ENCODE data around the gene MAJIN.
"Not testable (repeated sequence)": the region's sequence is repeated elsewhere in the genome, so short reads cannot be mapped to it uniquely, and the experiment has no call there.

MAJIN gene

GRCh38 chr11:64989416-64989815 is 17.5 kb upstream of the MAJIN start:
- no peak for DNase-seq

- DNase-seq: no peak
Measured at GRCh38 chr11:64987998-64988854, 16.3 kb upstream of the MAJIN start.

- DNase-seq: not testable (repeated sequence)
Measured at GRCh38 chr11:64983339-64983738, 11.4 kb upstream of the MAJIN start.

- no peak for DNase-seq
Measured at GRCh38 chr11:64976651-64977050, 4.7 kb upstream of the MAJIN start.

- DNase-seq: no peak
Measured at GRCh38 chr11:64974124-64974523, 2.2 kb upstream of the MAJIN start.

GRCh38 chr11:64970731-64971151 is 1.2 kb downstream of the MAJIN start:
- DNase-seq: no peak

GRCh38 chr11:64969209-64969608 is 2.7 kb downstream of the MAJIN start:
- no peak for DNase-seq

- no peak for DNase-seq
Measured at GRCh38 chr11:64967375-64967774, 4.5 kb downstream of the MAJIN start.

- no peak for DNase-seq
Measured at GRCh38 chr11:64963072-64963631, 8.8 kb downstream of the MAJIN start.

GRCh38 chr11:64960719-64961118 is 11.2 kb downstream of the MAJIN start:
- no peak for DNase-seq

- no peak for DNase-seq
Measured at GRCh38 chr11:64959498-64959897, 12.4 kb downstream of the MAJIN start.

GRCh38 chr11:64954201-64954600 is 17.7 kb downstream of the MAJIN start:
- DNase-seq: no peak

GRCh38 chr11:64951529-64951928 is 20.4 kb downstream of the MAJIN start:
- DNase-seq: no peak

GRCh38 chr11:64947208-64947814 is 24.6 kb downstream of the MAJIN start:
- no peak for DNase-seq

- DNase-seq: no peak
Measured at GRCh38 chr11:64936539-64936938, 35.4 kb downstream of the MAJIN start.

GRCh38 chr11:64935359-64936081 is 36.4 kb downstream of the MAJIN start, which contains the start of gene GPHA2:
Gene GPHA2, minus strand, starts transcription at chr11:64935893. Its CDS starts 433 bp downstream, at chr11:64935460.
- no peak for DNase-seq

GRCh38 chr11:64934682-64935358 is 37.1 kb downstream of the MAJIN start:
- DNase-seq: no peak

- no peak for DNase-seq
Measured at GRCh38 chr11:64933935-64934681, 37.8 kb downstream of the MAJIN start.

- DNase-seq: no peak
Measured at GRCh38 chr11:64933213-64933934, 38.5 kb downstream of the MAJIN start.

GRCh38 chr11:64932324-64932723 is 39.6 kb downstream of the MAJIN start:
- no peak for DNase-seq

- DNase-seq: no peak
Measured at GRCh38 chr11:64931290-64931689, 40.6 kb downstream of the MAJIN start.
